ENCODE results near the gene TBX1.
"Not testable (repeated sequence)": the region's sequence is repeated elsewhere in the genome, so short reads cannot be mapped to it uniquely, and the experiment has no call there.

The TBX1 gene

DNA sequence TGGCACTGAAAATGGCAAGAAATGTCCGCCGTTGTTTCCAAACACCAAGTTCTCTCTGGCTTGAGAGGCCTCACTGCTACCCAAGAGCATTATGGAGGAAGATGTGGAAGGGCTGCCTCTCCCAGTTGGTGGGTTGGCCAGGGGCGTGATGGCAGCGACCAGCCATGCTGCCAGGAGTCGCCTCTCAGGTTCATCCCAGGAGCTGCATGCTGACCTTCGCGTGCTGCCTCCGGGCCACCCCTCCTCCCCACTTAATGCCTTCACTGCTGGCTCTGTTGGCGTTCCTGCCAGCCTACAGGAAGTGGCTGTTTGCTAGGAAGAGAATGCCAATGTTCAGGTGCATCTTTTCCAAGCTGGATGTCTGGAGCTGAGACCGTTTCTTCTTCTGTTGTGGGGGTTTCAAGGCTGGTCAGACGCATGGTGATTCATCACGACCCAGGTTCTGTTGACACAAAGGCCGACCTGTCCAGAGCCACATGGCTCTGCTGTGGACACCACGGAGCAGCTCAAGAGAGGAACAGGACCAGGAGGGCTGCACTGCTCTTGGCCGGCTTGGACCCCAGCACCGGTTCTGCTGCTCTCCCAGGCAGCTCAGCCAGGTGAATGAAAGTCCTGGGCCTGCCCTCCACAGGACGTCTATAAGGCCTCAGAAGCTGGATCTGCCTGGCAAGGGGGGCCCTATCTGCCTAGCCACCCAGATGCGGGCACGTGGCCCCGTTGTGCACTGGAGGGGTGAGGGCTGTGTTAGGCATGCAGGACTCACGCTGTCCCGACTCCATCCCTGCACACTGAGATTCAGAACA, 25.1 kb downstream of the TBX1 start:
- DNase-seq = no peak

- DNase-seq = no peak
Measured at GRCh38 chr22:19786264-19786585, 25.6 kb downstream of the TBX1 start.

DNA sequence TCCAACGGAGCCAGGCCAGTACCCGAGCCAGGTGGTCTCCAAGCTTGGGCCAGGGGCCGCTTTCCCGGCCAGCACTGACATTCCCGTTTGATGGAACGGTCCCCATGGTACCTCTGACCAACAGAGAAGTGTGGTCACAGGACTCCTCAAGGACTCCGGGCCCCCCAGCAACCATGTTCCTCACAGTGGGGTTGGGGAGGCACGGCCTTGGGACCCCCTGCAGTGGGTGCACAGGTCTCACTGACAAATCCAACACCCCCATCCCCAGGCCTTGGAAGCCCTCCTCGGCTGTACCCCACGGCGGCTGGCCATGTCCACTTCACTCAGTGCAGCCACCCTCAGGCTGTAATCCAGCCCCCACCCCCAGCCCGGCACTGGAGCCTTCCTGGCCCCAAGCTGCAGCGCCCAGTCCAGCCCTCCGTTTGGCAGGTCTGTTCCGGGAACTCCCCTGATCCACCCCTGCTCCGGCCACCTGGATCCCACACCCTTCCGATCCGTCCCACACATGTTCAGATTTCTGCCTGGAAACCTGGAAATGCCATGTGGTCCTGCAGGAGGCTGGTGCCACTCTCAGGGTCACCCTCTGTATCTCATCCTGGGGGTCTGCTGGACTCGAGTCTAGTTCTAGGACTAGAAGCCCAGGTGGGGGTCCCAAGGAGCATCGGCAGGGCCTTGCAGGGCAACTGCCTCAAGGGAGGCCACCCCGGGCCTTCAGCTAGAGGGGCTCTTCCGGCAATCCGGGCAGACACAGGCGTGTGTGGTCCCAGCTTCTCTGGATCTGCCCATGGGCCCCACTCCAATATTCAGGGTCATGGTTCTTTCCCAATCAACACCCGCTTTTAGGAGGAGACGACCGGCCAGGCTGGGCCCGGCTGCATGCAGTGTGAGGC, 26.6 kb downstream of the TBX1 start:
- DNase-seq = no peak

DNA sequence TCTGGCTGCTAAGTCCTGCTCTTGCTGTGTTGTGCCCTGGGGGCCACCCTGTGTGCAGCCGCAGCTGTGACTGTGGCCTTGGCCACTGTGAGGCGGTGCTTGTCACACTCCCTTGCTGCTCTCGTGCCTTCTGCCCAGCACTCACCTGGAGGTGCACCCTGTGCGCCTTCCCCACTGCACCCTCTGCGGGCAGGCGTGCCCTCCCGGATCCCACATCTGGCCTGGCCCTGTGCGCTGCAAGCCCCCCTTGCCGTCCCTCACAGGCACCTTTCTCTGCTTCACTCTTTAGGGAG, 27.2 kb downstream of the TBX1 start:
- no peak for DNase-seq

DNA sequence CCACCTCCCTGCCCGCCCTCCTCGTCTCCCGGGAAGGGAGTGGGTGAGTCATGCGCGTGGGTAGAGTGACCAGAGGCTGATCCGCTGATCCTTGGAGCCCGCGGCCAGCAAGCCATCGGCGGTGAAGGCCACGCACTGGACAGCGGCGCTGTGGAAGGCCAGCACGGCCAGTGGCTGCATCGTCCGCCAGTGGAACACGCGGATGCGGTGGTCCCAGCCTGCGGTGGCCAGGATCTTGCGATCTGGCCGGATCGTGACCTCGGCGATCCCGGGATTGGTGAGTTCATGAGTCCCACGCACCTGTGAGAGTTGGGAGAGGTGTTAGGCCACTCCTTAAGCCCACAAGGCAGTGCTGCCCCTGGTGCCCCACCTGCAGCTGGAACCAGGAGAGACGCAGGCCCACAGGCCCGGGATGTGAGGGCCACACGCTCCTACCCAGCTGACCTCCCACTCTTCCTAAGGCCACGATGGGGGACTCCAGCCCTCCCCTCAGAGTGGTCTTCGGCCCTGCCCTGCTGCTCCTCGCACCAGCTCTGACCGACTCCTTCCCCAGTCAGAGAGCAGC, 28.2 kb downstream of the TBX1 start:
- DNase-seq = no peak

- DNase-seq = no peak
Measured at GRCh38 chr22:19789406-19789805, 28.8 kb downstream of the TBX1 start.

DNA sequence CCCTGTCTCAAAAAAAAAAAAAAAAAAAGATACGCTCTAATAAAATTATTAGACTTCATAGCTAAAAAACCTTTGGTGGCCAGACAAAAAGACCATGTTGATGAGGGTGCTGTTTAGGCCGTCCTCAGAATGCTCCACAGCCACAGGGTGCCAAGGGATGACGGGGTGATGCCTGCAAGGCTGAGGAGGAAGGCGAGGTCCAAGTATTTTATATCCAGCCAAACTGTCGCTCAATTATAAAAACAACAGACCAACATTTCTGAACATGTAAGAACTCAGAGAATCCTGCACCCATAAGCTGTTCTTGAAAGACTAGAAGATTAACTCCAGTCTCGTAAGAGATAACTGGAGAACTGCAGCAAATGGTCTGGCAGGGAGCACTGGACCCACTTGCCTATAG, 29.2 kb downstream of the TBX1 start:
- DNase-seq = no peak

DNA sequence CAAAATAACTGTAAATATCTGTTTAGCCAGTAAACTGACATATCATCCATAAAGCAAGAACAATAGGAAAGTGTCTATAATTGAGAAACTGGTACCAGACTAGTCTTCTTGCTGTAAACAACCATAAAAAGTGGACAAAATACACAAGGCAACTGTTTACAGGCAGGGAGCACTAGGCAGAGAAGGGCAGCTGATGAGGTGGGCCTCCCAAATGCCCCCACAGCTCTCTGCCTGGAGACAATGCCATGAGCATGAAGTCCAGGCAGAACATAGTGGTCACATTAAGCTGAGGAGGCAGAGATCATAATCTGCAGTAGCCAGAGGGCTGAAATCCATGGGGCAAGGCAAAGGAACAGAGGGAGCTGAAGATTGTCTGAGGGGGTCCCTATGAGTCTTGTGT, 30.7 kb downstream of the TBX1 start:
- DNase-seq = no peak

- DNase-seq = no peak
Measured at GRCh38 chr22:19791894-19792293, 31.3 kb downstream of the TBX1 start.

DNA sequence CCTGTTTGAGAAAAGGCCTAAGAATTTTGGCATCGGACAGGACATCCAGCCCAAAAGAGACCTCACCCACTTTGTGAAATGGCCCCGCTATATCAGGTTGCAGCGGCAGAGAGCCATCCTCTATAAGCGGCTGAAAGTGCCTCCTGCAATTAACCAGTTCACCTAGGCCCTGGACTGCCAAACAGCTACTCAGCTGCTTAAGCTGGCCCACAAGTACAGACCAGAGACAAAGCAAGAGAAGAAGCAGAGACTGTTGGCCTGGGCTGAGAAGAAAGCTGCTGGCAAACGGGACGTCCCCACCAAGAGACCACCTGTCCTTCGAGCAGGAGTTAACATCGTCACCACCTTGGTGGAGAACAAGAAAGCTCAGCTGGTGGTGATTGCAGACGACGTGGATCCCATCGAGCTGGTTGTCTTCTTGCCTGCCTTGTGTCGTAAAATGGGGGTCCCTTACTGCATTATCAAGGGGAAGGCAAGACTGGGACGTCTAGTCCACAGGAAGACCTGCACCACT, 31.9 kb downstream of the TBX1 start:
- not testable (repeated sequence) for DNase-seq

DNA sequence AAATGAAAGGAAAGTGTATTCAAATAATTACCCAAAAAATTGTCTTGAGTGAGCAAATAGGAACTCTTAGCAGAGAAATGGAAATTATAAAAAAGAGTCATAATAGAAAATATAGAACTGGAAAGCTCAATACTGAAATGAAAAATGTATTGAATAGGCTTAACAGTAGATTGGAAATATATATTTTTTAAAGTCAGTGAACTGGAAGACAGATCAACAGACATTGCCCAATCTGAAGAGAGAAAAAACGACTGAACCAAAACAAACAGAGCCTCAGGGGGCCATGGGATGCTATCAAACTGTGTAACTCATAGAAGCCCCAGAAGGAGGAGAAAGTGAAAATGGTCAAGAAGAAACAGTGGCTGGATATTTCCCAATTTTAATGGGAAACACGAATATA, 32.6 kb downstream of the TBX1 start:
- no peak for DNase-seq

- no peak for DNase-seq
Measured at GRCh38 chr22:19793661-19794310, 33.2 kb downstream of the TBX1 start.

- DNase-seq = no peak
Measured at GRCh38 chr22:19795617-19796008, 35.0 kb downstream of the TBX1 start.

DNA sequence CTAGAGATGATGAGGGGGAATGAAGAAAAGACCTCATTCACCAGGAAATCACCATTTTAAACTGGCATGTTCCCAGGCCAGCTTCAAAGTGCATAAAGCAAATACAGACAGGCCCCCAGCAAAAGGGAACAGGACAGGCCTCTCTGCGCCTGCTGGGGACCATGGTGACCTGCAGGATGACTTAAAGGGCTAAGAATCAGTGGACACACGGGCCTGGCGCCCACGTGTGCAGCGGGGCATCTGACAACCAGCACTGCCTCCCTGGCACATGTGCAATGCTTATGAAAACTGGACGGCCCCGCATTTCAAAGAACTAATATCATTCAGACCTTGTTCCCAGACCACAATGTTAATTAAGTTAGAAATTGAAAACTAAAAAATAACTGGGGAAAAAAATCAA, 35.6 kb downstream of the TBX1 start:
- no peak for DNase-seq

DNA sequence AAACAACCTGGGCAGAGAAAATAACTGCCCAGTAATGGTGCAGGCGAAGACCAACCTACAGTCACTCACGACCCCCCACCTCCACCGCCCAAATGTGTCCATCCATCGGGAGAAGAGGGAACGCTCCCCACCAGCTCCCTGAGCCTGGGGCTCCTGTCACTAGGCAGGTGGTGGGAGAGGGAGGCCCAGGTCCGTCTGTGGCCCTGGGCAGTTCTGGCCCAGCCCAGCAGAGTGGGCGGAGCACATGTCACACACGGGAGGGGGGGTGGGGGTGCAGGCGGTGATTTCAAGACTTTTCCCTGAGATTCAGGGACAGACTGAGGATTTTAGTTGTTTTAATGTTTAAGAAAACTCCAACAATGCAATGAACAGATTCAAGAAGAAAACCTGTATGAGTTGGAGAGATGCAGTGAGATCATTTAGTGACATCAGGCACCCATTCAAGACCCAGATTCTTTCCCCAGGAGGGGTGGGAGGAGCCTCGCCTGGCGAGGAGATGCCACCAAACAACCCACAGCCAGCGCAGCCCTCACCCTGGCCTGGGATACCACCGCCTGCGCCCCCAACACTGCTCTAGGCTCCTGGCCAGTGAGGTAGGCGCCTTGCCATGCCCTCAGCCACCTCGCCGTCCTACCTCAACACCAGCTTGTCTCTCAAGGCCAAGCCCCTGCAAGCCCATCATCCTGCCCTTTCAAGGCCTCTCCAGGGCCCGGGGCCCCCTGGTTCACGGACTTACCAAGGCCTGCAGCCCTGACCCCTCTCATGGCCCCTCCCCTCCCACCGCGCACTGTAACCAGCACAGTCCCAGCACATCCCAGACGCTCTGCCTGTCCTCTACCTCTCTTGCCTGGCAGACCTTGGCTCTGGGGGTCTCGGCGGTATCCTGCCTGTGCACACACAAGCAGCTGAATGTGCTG, 36.8 kb downstream of the TBX1 start:
- no peak for DNase-seq

GRCh38 chr22:19798003-19798665, 37.6 kb downstream of the TBX1 start:
- no peak for DNase-seq

DNA sequence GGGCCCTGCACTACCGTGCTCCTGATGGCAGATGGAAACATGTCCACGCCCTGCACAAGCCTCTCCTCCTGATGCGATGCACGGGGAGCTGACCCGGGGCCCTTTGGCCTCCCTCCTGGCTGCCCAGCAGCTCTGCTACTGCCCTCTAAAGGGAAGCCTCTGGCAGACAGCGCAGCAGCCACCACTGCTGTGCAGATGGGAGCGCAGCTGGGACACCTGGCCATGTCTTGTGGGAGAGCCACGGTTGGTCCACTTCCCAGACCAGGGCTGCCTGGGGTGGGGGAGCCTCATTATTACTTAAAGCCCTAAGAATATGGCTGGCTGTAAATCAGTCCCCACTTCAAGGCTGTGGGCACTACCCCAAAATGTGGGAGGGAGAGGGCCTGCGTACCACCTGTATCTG, 38.3 kb downstream of the TBX1 start:
- DNase-seq = no peak

DNA sequence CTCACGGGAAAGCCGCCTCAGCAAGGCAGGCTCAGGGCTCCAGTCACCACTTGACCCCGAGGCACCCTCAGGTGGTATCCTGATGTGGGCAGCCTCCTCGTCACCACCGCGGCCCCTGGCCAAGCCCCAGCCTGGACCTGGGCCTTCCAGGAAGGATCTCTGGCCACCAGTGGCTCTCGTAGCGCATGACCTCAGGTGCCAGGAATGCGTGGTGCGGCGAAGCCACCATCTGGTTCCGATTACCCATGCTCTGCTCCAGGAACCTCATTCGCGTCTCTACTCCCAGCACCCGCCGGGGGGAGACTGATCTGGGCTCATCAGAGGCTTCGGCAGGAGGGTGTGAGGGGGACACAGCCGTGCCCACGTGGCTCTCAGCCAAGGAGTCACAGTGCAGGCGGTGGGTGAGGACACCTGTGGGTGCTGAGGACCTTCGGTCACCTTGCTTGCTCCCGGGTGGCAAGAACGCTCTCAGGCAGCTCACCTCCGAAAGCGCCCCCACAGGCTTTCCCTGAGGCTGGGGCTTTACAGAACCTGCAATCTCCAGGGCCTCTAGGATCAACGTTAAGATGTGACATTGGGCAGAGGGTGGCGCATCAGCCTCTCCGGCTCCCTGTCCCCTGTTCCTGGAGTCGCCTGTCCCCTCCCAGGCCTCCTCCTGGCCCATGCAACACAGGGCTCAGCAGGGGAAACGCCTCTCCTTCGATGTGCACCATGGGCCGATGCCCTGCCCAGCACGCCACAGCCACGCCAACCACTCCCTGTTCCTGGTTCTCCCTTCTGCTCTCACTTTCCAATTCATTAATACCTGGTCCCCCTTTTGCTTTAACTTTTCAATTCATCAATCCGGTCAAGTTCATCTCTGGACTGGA, 39.0 kb downstream of the TBX1 start:
- no peak for DNase-seq

- no peak for DNase-seq
Measured at GRCh38 chr22:19800306-19800705, 39.7 kb downstream of the TBX1 start.

GRCh38 chr22:19800761-19801244, 40.2 kb downstream of the TBX1 start:
- no peak for DNase-seq
